Measurements from ENCODE around the gene SSH2.

DNA sequence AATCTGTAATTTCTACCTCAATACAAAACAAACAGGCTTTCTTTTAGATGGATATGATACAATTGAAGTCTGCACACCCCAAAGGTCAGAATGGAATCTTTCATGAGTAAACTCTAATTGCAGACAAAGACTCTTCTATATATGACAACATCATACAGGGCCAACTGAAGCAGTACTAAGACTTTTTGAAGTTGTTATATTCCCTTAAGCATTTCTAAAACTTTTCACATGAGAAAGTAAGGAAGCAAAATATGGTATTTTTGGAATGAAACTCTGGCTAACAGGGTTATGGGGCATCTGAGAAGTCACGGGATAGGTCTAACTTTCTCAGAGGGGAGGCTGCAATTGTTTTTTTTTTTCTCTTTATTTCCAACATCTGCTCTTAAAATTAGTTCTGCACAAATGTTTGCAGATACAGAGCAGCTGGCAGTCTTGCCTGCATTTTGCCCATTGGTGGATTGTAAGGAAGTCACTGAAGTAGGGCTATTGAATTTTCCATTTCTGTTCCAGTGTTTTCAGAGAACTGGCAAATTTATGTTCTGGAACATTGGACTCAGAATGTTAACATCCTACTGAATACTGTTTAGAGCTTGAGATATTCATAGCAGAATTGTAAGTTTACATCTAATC, 59.1 kb downstream of the SSH2 start:
- TF ChIP-seq, protein P1, sequence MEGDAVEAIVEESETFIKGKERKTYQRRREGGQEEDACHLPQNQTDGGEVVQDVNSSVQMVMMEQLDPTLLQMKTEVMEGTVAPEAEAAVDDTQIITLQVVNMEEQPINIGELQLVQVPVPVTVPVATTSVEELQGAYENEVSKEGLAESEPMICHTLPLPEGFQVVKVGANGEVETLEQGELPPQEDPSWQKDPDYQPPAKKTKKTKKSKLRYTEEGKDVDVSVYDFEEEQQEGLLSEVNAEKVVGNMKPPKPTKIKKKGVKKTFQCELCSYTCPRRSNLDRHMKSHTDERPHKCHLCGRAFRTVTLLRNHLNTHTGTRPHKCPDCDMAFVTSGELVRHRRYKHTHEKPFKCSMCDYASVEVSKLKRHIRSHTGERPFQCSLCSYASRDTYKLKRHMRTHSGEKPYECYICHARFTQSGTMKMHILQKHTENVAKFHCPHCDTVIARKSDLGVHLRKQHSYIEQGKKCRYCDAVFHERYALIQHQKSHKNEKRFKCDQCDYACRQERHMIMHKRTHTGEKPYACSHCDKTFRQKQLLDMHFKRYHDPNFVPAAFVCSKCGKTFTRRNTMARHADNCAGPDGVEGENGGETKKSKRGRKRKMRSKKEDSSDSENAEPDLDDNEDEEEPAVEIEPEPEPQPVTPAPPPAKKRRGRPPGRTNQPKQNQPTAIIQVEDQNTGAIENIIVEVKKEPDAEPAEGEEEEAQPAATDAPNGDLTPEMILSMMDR (IDR thresholded peaks at IDR 0.05; ENCODE audit: low read depth, low read length) = no peak
- TF ChIP-seq EZH2phosphoT487 (IDR thresholded peaks at IDR 0.05; ENCODE audit: low read depth) = no peak

Data from OCI-LY3 (cell line).